Panc1 (cell line): Measurements from ENCODE around the gene DEDD2.

Experiments used
- CTCF ChIP-seq: fragments of 450-650 bp; IDR thresholded peaks from 2 replicates; pipeline ENCODE4 v1.5.1; 2017; ENCODE audit warnings: mild to moderate bottlenecking
- POLR2AphosphoS5 ChIP-seq: IDR thresholded peaks from 2 replicates; pipeline ENCODE4 v1.6.1; 2012; ENCODE audit warnings: mild to moderate bottlenecking, low read depth, low read length, moderate library complexity
- REST ChIP-seq, 2 experiments: IDR thresholded peaks; 2 replicates each; pipeline ENCODE4 v1.6.1; 2011 to 2012; ENCODE audit warnings: low read depth in 2 of 2, control low read depth in 1 of 2, low read length in 1 of 2, mild to moderate bottlenecking in 1 of 2, moderate library complexity in 1 of 2; ENCODE audit not compliant: insufficient read depth in 1 of 2
- SIN3A ChIP-seq: IDR thresholded peaks from 2 replicates; pipeline ENCODE4 v1.6.1; 2012; ENCODE audit warnings: low read depth, mild to moderate bottlenecking, low read length, moderate library complexity, borderline replicate concordance; ENCODE audit not compliant: insufficient read depth
- TCF7L2 ChIP-seq: IDR thresholded peaks from 2 replicates; pipeline ENCODE4 v1.6.1; 2011; ENCODE audit warnings: mild to moderate bottlenecking, low read depth, low read length, inconsistent platforms

DNA sequence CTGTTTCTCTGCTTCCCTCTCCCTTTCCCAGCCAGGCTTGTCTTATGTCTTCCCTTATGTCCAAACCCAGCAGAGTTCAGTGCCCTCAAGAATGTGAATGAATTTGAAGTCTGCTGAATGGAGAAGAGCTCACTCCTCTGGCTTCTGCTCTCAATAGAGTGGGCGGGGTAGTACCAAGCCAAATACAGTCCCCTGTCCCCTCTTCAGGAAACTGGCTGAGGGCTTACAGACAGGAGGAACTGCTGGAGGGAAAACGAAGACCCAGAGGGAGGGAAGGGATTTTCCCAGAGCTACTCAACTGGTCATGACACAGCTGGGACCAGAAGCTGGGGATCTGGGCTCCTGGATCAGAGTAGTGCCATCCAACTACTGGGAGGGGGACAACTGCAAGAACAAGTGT, 52.3 kb downstream of the DEDD2 start:
- TF ChIP-seq POLR2AphosphoS5 = no peak
- TF ChIP-seq CTCF = no peak
- TF ChIP-seq TCF7L2 = no peak
- TF ChIP-seq SIN3A = no peak
- TF ChIP-seq REST (IDR thresholded peaks at IDR 0.05; ENCODE audit: insufficient read depth in 1 of 2, low read depth in 2 of 2, low read length in 1 of 2) = no peak
